GM21515 (cell line): ENCODE results near the gene SET.

Experiments used
- ATAC-seq: cut with Tn5 transposase; IDR thresholded peaks from one replicate; pipeline ENCODE4 v1.9.1; 2021; ENCODE audit not compliant: unreplicated experiment

Gene SET

GRCh38 chr9:128728298-128728697, 39.3 kb downstream of the SET start:
- no peak for ATAC-seq

GRCh38 chr9:128729302-128729701, 40.3 kb downstream of the SET start:
- no peak for ATAC-seq

GRCh38 chr9:128729766-128730517, 40.9 kb downstream of the SET start:
- ATAC-seq, result no peak

DNA sequence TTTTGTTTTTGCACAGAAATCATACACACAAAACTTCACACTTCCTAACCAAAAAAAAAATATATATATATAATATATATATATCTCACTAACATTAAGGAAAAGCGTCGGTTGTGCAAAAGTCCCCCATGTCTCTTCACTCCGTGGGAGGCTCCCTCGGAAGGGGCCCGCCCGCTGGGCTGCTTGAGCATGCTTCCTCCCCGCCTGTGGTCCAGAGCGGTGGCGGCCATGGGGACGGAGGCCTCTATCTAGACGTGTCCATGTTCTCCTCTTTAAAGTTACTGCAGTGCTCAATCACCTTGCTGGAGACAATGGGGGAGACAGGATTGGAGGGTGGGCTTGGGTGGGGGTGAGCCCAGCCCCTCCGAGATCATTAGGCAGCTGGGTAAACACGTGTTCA, 42.1 kb downstream of the SET start:
- ATAC-seq, result no peak

DNA sequence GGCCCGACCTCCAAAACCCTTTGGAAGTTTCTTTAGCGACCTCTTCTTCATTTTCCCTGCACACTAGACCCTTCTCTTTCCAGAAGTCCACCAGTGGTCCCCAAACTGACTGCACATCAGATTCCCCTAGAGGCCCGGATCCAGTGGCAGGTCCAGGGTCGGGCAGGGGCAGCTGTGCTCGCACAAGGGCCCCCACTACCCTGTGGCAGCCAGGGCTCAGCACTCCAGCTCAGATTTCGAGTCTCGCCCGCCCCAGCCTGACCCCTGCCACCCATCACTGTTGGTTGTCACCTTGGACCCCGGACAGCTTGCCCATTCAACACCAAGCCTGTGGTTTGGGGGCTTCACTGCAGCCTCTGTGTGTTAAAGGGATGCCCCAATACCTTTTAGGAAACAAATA, 42.7 kb downstream of the SET start:
- no peak for ATAC-seq

DNA sequence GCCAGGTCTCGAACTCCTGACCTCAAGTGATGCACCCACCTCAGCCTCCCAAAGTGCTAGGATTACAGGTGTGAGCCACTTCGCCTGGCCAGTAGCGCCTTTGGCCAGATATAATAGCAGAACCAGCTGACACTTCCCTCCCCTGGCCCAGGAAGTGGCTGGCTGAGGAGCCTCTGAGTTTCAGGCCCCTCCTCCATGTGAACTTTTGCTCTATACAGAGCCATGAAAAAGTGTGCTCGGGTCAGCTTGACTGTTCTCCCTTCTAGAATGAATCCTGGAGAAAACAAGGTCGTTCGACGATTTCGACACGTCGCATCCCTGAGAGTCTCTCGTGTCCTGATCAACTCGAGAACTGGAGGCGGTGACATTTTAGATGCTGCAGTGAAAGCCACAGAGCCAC, 43.6 kb downstream of the SET start:
- ATAC-seq, result no peak

GRCh38 chr9:128733256-128733655, 44.2 kb downstream of the SET start:
- ATAC-seq, result no peak

GRCh38 chr9:128735373-128735772, 46.4 kb downstream of the SET start:
- ATAC-seq, result no peak

DNA sequence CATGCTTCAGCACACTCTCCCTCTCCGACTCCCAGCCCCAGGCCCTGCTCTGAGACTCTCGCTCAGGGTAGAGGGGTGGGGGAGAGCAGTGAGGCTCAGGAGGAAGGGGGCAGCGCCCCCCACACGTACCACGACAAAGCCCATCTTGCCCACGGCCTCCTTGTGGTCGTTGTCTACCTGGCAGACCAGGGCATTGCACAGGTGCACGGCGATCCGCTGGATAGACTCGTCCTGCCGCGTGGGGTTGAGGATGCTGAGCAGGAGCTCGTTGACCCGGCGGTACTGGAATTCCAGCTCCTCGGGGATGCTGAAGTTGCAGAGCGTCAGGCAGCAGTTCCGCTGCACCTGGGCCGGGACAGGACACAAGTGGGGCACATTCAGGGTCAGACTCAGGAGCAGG, 53.4 kb downstream of the SET start:
- no peak for ATAC-seq

- no peak for ATAC-seq
Measured at GRCh38 chr9:128743421-128743820, 54.4 kb downstream of the SET start.
